ENCODE results near the gene NDUFA12.

Gene NDUFA12

GRCh38 chr12:94979941-94980340 is 23.6 kb downstream of the NDUFA12 start:
- DNase-seq = no peak

DNA sequence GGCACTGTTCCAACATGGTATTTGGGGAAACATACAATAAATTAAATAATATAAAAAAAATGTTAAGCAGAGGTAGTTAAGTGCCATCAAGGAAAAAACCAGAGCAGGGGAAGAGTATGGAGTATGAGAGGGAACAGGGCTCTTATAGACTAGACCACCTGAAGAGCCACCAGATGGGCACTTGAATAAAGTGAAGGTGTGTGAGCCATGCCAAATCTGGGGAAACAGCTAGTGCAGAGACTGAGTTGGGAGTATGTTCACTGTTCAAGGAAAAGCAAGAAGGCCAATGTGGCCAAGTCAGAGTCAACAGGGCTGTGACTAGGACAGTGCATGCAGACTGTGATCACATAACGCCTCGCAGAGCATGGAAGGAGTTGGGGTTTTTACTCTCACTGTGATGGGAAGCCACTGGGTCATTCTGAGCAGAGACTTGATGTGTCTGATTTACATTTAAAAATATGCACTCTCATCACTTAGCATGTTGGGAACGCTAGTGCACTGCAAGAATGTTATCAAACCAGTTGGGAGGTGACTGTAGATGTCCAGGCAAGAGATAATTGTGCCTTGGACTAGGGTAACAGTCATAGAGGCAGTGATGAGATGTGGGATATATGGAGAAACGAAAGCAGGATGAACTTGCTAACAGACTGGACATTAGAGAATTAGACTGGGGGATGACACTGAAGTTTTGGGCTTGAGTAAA is 25.6 kb downstream of the NDUFA12 start:
- no peak for DNase-seq

GRCh38 chr12:94973221-94973620 is 30.3 kb downstream of the NDUFA12 start:
- DNase-seq = no peak

GRCh38 chr12:94972795-94973194 is 30.7 kb downstream of the NDUFA12 start:
- no peak for DNase-seq

GRCh38 chr12:94971923-94972322 is 31.6 kb downstream of the NDUFA12 start:
- DNase-seq = no peak

DNA sequence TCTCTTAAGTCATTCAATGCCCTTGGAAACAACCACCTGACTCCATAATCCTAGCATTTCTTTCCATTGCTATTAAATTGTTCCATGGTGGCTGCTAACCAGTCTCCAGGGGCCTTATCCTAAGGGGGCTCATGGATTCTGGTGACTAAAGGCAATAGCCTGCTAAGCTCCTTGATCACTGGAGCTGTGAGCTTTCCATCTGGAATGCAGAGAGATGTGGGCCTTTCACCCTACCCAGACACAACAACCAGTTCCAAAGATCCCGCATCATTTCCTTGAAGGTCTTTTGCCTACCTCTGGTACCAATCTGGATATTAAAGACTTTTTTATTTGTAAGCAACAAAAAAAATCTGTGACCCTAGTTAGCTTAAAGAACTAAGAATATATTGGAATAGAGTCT is 32.9 kb downstream of the NDUFA12 start:
- no peak for DNase-seq

DNA sequence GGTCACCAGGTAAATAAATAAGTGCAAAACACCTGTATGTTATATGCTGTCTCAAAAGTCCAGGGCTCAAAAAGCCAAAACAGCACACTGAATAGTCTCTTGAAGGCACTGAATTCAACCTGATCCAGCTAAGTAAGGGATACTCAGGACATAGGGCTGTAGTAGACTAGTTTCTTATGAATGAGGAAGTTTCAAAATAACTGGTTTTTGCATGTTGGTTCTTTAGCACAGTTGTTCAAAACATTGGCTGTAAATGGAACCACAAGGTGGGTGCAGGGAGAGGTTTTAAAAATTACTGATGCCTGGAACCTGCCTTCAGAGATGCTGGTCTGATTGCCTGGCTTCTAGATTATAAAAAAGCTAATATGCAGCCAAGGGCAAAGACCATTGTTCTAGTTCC is 34.1 kb downstream of the NDUFA12 start:
- DNase-seq = no peak

DNA sequence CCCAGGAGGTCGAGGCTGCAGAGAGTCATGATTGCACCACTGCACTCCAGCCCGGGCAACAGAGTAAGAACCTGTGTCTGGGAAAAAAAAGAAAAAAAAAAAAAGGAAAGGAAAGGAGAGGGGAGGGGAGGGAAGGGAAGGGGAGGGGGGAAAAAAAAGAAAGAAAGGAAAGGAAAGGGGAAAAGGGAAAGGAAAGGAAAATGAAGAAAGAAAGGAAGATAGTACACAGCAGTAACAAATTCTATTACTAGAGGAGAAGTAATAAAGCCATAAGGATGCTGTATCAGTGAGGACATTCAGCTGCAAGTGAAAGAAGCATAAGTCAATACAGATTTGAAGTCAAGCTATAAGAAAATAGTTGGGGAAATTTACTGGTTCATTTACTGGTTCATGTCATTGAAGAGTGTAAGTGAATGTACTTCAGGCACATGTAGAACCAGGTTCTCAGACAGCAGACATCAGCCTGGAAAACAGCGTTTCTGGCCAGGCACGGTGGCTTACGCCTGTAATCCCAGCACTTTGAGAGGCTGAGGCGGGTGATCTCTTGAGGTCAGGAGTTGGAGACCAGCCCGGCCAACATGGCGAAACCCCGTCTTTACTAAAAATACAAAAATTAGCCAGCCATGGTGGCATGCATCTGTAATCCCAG is 37.4 kb downstream of the NDUFA12 start:
- DNase-seq = no peak

DNA sequence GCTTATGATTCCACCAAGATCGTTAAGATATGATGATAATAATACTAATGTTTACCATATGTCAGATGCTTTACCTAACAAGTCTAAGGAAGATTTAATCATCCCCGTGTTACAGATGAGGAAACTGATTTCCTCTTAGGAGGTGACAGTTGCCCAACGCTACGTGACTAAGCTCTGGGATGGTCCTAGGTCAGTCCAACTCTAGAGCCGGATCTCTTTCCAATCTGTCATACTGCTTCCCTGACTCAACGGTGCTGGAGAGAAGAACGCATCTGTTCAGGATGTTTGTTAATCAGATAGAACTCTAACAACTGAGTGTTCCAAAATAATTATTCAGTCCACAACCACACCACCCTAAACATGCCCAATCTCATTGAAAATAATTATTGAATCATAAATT is 39.8 kb downstream of the NDUFA12 start:
- DNase-seq = no peak

DNA sequence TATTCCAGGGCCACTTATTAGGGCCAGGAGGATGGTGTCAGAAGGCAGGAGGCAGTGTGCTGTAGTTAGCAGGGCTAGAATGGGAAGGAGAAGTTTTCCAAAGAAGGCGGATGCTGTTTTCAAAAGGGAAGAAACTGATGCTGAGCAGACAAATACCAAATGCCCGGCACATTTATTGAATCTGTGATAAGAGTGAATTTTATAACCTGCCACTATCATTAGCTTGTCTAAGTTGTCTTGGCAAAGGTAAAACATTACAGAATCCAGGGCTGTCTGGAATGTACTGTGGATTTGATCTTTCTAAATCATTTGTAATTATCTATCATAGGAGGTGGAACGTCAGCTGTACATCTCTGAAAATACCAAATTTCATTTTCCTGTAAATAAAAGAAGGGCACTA is 40.8 kb downstream of the NDUFA12 start:
- no peak for DNase-seq

GRCh38 chr12:94961911-94962310 is 41.6 kb downstream of the NDUFA12 start:
- DNase-seq = no peak

GRCh38 chr12:94961256-94961824 is 42.2 kb downstream of the NDUFA12 start:
- DNase-seq = no peak

- no peak for DNase-seq
These were observed 46.5 kb downstream of the NDUFA12 start for GRCh38 chr12:94957006-94957405.

- DNase-seq = no peak
These were observed 48.4 kb downstream of the NDUFA12 start for GRCh38 chr12:94954948-94955592.

GRCh38 chr12:94954029-94954685 is 49.3 kb downstream of the NDUFA12 start:
- no peak for DNase-seq

GRCh38 chr12:94952325-94952724 is 51.2 kb downstream of the NDUFA12 start:
- DNase-seq = no peak

GRCh38 chr12:94951071-94951934 is 52.2 kb downstream of the NDUFA12 start:
- no peak for DNase-seq

- no peak for DNase-seq
These were observed 55.2 kb downstream of the NDUFA12 start for GRCh38 chr12:94948232-94948810.

- no peak for DNase-seq
These were observed 60.8 kb downstream of the NDUFA12 start for GRCh38 chr12:94942663-94943062.

GRCh38 chr12:94941440-94941862 is 62.0 kb downstream of the NDUFA12 start:
- no peak for DNase-seq

- no peak for DNase-seq
These were observed 62.7 kb downstream of the NDUFA12 start for GRCh38 chr12:94940771-94941170.

GRCh38 chr12:94938583-94938982 is 64.9 kb downstream of the NDUFA12 start:
- DNase-seq = no peak

All from NCI-H1694 (cell line).